Epithelial cell of proximal tubule (primary cell): Measurements from ENCODE around the gene GARIN5A. TPM values are rescaled to one million over a fixed set of nuclear protein-coding genes. Genes with fewer than 3 reads are reported as not detected.

Experiments
- DNase-seq: peaks from one replicate; pipeline ENCODE4 v3.0.0-alpha.2; 2011; ENCODE audit warnings: low read depth
- H3K4me3 ChIP-seq: 2 replicates; pipeline ENCODE4 v1.5.1; 2011; ENCODE audit warnings: low read depth, mild to moderate bottlenecking, low read length
- total RNA-seq: library from RNA; depleted of rRNA; stranded (reverse); fragments of >200 nt; gene quantifications from 2 replicates; pipeline ENCODE4 v1.2.3, GENCODE V29; 2015
- TF ChIP-seq, protein P1 (sequence below): conservative IDR thresholded peaks from 2 replicates; pipeline ENCODE4 v1.5.1; 2012; ENCODE audit warnings: low read depth, mild to moderate bottlenecking, low read length

The GARIN5A gene
- total RNA-seq, 1 donor from 2014 or later, result 0.69 TPM

DNA sequence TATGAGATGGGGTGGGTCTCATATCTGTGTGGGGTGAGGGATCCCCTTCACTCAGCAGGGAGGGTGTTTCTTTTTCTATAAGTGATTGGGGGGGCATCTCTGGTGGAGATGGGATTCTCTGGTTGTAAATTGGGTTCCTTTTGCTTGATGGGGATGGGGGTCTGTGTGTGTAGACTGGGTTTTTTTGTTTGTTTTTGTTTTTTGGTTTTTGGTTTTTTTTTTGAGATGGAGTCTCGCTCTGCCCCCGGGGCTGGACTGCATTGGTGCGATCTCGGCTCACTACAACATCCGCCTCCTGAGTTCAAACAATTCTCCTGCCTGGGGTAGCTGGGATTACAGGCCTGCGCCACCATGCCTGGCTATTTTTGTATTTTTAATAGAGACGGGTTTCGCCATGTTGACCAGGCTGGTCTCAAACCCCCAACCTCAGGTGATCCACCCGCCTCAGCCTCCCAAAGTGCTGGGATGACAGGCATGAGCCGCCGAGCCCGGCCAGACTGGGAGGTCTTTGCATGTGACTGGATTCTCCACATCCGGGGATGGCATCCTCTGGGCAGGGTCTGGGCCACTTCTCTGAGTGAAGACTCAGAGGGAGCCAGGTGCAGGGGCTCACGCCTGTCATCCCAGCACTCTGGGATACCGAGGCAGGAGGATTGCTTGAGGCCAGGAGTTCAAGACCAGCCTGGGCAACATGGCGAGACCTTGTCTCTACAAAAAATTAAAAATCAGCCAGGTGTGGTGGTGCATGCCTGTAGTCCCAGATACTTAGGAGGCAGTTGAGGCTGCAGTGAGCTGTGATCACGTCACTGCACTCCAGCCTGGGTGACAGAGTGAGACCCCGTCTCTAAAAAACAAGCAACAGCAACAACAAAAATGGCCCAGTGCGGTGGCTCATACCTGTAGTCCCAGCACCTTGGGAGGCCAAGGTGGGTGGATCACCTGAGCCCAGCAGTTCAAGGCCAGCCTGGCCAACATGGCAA is 43.2 kb downstream of the GARIN5A start:
- TF ChIP-seq, protein P1, sequence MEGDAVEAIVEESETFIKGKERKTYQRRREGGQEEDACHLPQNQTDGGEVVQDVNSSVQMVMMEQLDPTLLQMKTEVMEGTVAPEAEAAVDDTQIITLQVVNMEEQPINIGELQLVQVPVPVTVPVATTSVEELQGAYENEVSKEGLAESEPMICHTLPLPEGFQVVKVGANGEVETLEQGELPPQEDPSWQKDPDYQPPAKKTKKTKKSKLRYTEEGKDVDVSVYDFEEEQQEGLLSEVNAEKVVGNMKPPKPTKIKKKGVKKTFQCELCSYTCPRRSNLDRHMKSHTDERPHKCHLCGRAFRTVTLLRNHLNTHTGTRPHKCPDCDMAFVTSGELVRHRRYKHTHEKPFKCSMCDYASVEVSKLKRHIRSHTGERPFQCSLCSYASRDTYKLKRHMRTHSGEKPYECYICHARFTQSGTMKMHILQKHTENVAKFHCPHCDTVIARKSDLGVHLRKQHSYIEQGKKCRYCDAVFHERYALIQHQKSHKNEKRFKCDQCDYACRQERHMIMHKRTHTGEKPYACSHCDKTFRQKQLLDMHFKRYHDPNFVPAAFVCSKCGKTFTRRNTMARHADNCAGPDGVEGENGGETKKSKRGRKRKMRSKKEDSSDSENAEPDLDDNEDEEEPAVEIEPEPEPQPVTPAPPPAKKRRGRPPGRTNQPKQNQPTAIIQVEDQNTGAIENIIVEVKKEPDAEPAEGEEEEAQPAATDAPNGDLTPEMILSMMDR, result no peak
- no peak overlapping the region for H3K4me3 ChIP-seq

DNA sequence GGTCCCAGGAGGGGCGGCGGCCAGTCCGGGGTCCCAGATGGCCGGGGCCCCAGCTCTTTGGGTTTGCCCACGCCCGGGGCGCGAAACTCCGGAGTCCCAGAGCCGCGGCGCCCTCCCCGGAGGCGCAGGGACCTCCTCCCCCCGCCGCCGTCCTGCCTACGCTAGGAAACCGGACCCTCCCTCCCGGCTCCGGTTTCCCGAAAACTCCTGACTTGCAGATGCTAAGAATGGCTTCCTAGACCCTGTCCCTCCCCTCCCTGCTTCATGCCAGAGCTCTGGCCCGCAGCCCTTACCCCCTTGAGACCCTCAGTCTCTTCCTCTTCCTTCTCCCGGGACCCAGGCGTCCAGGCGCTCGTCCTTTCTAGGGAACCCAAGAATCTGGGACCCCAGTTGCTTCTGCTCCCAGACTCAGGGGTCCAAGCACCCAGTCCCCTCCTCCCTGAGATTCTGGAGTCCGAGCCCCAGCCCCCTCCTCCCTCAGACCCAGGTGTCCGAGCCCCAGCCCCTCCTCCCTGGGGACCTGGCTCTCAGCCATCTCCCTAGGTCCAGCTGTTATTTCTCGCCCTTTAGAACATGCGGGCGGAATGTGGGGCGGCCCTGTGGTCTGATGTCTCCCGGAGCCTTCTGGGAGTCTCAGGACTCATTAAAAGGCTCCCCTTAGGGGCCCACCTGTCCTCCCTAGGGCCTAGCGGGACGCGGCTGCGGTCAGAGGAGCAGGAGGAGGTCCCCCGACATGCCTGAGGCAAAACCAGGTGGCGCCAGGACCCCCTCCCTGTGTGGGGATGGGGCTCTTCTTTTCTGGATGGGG is 44.2 kb downstream of the GARIN5A start, which contains the start of gene MYBPC2:
Gene MYBPC2, plus strand, starts transcription at position 672 of the 808 bp plus-strand sequence. Its CDS starts 62 bp downstream, at position 734.
- TF ChIP-seq, protein P1, result no peak
- DNase-seq, result no peak
- peak within 1 kb of the TSS; percentile 62 for H3K4me3 ChIP-seq

More for the DNA sequence above, 43.2 kb downstream of the GARIN5A start:
- no peak for DNase-seq

DNA sequence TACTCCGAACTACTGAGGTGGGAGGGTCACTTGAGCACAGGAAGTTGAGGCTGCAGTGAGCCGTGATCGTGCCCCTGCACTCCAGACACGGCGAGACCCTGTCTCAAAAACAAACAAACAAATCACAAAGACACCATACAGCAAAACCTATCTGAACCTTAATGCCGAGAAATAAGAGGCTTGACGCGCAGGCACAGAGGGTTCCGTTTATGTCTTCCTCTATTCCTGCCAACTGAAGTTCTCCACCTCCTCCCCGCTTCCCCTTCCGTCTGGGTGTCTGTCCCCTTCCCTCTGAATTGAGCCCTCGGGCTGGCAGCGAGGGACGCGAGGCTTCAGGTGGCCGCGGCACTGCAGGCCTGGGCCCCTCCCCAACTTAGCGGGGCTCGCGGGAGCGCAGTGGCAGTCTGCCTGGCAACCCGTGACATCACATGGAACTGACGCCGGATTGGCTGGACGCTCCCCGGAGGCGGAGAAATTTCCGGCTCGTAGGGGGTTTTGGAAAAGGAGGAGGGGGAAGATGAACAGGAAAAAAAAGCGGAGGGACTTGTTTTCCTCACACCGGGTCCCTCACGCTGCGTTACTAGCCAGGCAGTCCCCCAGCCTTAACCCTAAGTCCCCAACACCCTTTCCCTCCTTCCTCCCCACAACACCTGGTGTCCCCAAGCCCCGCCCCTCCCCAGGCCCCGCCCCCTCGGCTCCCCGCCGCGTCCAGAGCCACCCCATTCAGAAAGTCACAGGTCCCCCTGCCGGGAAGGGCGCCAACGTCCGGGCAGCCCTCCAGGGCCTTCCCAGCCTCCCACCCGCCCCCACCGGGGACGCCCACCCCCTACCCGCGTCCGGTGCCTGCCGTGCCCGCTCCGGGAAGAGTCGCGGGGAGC is 45.1 kb downstream of the GARIN5A start:
- DNase-seq, result no peak
- TF ChIP-seq, protein P1, result no peak
- peak overlapping the region; percentile 62 for H3K4me3 ChIP-seq

DNA sequence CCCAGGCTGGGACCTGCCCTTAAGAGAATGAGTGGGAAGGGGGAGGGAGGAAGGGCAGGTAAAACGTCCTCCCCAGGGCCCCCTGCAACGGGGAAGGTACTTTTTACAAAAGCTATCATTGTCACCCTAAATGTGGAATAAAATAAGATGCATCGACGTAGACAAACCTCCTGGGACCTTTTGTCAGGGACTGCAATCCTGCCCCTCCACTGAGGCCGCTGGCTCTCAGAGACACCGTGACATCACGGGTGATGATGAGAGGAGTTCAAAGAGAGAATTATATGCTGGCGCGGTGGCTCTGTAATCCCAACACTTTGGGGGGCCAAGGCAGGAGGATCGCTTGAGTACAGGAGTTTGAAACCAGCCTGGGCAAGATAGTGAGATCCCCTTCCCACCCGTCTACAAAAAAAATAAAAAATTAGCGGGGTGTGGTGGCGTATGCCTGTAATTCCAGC is 45.7 kb downstream of the GARIN5A start:
- H3K4me3 ChIP-seq, result peak overlapping the region; percentile 62
- no peak for DNase-seq
- TF ChIP-seq, protein P1, result no peak

DNA sequence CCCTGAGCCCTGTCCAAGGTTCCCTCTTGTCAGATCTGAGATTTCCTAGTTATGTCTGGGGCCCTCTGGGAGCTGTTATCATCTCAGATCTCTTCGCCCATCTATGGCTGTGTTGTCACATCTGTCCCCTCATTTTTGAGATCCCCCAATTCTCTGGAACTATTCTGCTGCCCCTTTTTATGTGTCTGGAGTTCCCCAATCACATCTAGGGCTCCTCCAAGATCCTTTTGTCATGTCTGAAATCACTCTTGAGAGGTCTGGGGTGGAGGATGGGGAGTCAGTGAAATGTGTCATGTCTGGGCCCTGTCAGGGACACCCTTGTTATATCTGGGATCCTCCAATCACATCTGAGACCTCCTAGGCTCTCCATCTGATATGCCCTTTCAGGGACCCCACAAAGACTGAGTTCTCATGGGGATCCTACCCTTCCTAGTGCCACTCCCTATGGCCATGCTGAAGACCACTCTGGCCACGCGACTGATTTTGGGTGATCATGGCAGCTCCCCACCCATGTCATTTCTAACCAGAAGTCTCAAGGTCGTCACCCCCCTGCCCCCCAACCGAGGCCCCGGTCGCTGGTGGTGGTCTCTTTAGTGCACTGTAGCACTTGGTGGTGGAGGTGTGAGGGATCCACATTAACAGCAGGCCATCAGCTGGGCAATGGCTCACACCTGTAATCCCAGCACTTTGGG is 47.7 kb downstream of the GARIN5A start:
- TF ChIP-seq, protein P1, result no peak
- H3K4me3 ChIP-seq, result no peak overlapping the region
- no peak for DNase-seq

DNA sequence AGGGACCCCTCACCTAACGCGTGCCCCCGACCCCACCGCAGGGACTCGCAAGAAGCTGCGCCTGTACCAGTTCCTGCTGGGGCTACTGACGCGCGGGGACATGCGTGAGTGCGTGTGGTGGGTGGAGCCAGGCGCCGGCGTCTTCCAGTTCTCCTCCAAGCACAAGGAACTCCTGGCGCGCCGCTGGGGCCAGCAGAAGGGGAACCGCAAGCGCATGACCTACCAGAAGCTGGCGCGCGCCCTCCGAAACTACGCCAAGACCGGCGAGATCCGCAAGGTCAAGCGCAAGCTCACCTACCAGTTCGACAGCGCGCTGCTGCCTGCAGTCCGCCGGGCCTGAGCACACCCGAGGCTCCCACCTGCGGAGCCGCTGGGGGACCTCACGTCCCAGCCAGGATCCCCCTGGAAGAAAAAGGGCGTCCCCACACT is 48.6 kb downstream of the GARIN5A start:
- TF ChIP-seq, protein P1, result no peak
- H3K4me3 ChIP-seq, result peak overlapping the region; percentile 31
- DNase-seq, result no peak
